OCI-LY3 (cell line): ENCODE results near the gene ZNF74.

Experiments used
- H2AFZ ChIP-seq: fragments of 200-600, 300-600 bp; shearing (Covaris generic); 2 replicates; pipeline ENCODE4 v1.6.0; 2014; ENCODE audit warnings: antibody characterized with exemption, low read depth, low read length
- H3K27ac ChIP-seq: fragments of 200-600, 300-600 bp; sonication (generic); 2 replicates; pipeline ENCODE4 v1.5.1; 2014; ENCODE audit warnings: mild to moderate bottlenecking, low read length, moderate library complexity, mixed read lengths
- H3K27me3 ChIP-seq: fragments of 200-600, 300-600 bp; sonication (generic); 2 replicates; pipeline ENCODE4 v1.6.1; 2014; ENCODE audit warnings: low read depth, low read length, mixed read lengths
- H3K36me3 ChIP-seq: fragments of 200-600, 300-600 bp; sonication (generic); replicated peaks from 2 replicates; pipeline ENCODE3; 2014; ENCODE audit warnings: low read depth, low read length, mixed read lengths
- H3K4me1 ChIP-seq: fragments of 300-600, 200-600 bp; sonication (generic); 2 replicates; pipeline ENCODE4 v1.6.1; 2014; ENCODE audit warnings: low read length, mixed read lengths
- H3K4me2 ChIP-seq: fragments of 200-600, 300-600 bp; sonication (generic); 2 replicates; pipeline ENCODE4 v1.6.1; 2014; ENCODE audit warnings: low read length, mixed read lengths
- H3K4me3 ChIP-seq: fragments of 300-600, 200-600 bp; sonication (generic); 2 replicates; pipeline ENCODE4 v1.5.1; 2014; ENCODE audit warnings: antibody characterized with exemption, mild to moderate bottlenecking, low read length, moderate library complexity
- H3K79me2 ChIP-seq: fragments of 300-600, 200-600 bp; shearing (Covaris generic); 2 replicates; pipeline ENCODE4 v1.6.1; 2014; ENCODE audit warnings: mild to moderate bottlenecking, low read length, mixed read lengths
- H3K9ac ChIP-seq: fragments of 300-600, 200-600 bp; shearing (Covaris generic); 2 replicates; pipeline ENCODE4 v1.6.0; 2014; ENCODE audit warnings: mild to moderate bottlenecking, low read length, moderate library complexity
- H3K9me3 ChIP-seq: fragments of 200-600, 300-600 bp; shearing (Covaris generic); 2 replicates; pipeline ENCODE4 v1.6.1; 2014; ENCODE audit warnings: low read length, mixed read lengths; ENCODE audit not compliant: insufficient read depth
- H4K20me1 ChIP-seq: fragments of 200-600, 300-600 bp; sonication (generic); 2 replicates; pipeline ENCODE4 v1.6.1; 2016; ENCODE audit warnings: low read length, mixed read lengths; ENCODE audit not compliant: insufficient read depth
- EZH2phosphoT487 ChIP-seq: fragments of 200-600 bp; shearing (Covaris generic); IDR thresholded peaks from 2 replicates; pipeline ENCODE4 v1.6.1; 2018; ENCODE audit warnings: antibody characterized with exemption, mixed run types, low read depth
- TF ChIP-seq, protein P1 (sequence below): fragments of 200-600, 300-600 bp; sonication (generic); IDR thresholded peaks from 2 replicates; pipeline ENCODE4 v1.5.1; 2014; ENCODE audit warnings: antibody characterized with exemption, low read length, low read depth

ZNF74 gene

DNA sequence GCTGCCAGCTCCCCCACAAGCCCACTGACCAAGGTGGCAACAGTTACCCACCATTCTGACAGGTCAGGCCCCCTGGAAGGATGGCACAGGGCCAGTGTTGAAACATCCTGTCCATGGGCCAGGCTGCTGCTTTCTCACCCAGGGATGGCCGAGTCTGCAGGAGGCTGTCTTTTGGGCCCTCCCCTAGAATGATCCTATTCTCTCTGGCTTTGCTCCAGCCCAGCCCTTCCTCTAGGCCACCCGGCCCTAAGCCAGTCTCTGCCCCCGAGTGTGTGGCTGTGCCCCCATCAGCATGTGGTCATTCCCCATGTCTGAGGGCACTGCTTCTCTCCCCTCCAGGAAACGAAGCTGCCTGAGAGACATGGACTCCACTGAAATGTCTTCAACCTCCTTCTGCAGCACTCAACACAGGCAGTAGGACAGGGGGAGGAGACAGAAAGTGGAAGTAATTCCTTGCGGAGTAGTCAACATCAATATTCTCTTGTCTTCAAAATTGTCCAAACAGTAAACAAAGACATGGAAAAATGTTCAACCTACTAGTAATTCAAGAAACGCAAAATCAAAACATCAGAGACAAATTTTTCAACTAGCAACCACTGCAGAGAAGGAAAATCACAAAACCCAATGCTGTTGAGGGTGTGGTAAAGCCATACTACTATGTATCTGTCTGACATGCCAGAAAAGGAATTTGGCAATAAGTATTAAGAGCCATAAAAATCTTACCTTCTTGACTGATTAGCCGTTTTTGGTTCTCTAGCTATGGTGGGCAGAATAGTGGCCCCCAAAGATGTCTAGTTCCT, 48.7 kb downstream of the ZNF74 start:
- H3K4me1 ChIP-seq, result no peaks in the 10 kb centered on the region
- H3K4me3 ChIP-seq, result no peak overlapping the region
- no peaks in the 10 kb centered on the region for H4K20me1 ChIP-seq
- no peak overlapping the region for H3K27ac ChIP-seq
- no peaks in the 10 kb centered on the region for H3K27me3 ChIP-seq
- H3K9me3 ChIP-seq, result no peaks in the 10 kb centered on the region
- TF ChIP-seq, protein P1, sequence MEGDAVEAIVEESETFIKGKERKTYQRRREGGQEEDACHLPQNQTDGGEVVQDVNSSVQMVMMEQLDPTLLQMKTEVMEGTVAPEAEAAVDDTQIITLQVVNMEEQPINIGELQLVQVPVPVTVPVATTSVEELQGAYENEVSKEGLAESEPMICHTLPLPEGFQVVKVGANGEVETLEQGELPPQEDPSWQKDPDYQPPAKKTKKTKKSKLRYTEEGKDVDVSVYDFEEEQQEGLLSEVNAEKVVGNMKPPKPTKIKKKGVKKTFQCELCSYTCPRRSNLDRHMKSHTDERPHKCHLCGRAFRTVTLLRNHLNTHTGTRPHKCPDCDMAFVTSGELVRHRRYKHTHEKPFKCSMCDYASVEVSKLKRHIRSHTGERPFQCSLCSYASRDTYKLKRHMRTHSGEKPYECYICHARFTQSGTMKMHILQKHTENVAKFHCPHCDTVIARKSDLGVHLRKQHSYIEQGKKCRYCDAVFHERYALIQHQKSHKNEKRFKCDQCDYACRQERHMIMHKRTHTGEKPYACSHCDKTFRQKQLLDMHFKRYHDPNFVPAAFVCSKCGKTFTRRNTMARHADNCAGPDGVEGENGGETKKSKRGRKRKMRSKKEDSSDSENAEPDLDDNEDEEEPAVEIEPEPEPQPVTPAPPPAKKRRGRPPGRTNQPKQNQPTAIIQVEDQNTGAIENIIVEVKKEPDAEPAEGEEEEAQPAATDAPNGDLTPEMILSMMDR, result no peak
- no peak overlapping the region for H2AFZ ChIP-seq
- no peak overlapping the region for H3K4me2 ChIP-seq
- H3K36me3 ChIP-seq, result peaks cover 20% of the 10 kb centered on the region
- H3K79me2 ChIP-seq, result no peaks in the 10 kb centered on the region
- no peak overlapping the region for H3K9ac ChIP-seq

DNA sequence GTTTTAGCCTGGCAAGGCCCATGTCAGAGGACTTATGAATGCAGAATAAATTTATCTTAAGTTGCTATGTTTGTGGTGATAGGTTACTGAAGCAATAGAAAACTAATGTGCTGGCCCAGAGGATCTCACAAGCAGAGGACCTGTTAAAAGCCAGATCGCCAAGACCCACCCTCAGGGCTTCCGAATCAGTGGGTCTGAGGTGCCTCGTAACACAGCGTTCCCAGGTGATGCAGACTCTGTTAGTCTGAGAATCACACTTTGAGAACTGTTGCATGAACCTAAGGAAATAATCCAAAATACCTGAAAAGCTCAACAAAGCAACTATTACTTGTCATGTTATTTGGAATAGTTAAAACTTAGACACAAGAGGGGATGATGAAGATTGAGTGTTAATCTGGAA, 50.4 kb downstream of the ZNF74 start:
- H3K27me3 ChIP-seq, result no peaks in the 10 kb centered on the region
- no peaks in the 10 kb centered on the region for H3K9me3 ChIP-seq
- H3K4me3 ChIP-seq, result no peak overlapping the region
- H3K9ac ChIP-seq, result no peak overlapping the region
- peaks cover 5% of the 10 kb centered on the region for H3K4me1 ChIP-seq
- H3K4me2 ChIP-seq, result no peak overlapping the region
- no peak overlapping the region for H3K27ac ChIP-seq
- no peak overlapping the region for H2AFZ ChIP-seq
- H4K20me1 ChIP-seq, result no peaks in the 10 kb centered on the region
- H3K36me3 ChIP-seq, result peaks cover 20% of the 10 kb centered on the region
- no peaks in the 10 kb centered on the region for H3K79me2 ChIP-seq
- TF ChIP-seq, protein P1, result no peak
- TF ChIP-seq EZH2phosphoT487, result no peak

DNA sequence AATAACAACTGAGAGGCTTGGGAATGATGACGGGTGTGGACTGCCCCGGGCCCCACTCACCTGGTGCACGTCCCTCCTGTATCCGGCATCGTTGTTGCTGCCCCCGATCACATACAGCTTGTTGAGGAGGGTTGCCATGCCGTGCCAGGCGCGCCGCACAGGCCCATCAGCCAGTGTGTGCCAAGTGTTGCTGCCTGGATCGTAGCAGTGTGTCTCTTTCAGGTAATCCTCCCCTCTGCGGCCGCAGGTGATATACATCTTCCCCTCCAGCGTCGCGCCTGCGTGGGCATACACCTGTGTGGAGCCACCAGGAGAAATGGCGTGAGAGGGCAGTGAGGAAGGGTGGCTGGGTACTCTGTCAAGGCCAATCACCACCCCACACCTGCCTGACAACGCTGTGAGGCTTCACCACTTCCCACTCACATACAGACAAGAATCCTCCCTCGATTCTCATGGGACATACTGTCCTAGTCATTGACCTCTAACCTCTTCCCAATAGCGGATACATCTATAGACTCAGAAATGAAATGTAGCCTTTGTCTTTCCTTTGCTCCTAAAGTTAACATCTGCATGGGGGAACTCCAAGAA, 52.5 kb downstream of the ZNF74 start:
- H3K36me3 ChIP-seq, result peaks cover 29% of the 10 kb centered on the region
- no peak overlapping the region for H3K27ac ChIP-seq
- H3K9me3 ChIP-seq, result no peaks in the 10 kb centered on the region
- no peaks in the 10 kb centered on the region for H4K20me1 ChIP-seq
- no peak overlapping the region for H3K9ac ChIP-seq
- no peak overlapping the region for H3K4me2 ChIP-seq
- peaks cover 5% of the 10 kb centered on the region for H3K4me1 ChIP-seq
- H2AFZ ChIP-seq, result no peak overlapping the region
- H3K79me2 ChIP-seq, result no peaks in the 10 kb centered on the region
- no peaks in the 10 kb centered on the region for H3K27me3 ChIP-seq
- TF ChIP-seq, protein P1, result no peak
- TF ChIP-seq EZH2phosphoT487, result no peak
- no peak overlapping the region for H3K4me3 ChIP-seq

DNA sequence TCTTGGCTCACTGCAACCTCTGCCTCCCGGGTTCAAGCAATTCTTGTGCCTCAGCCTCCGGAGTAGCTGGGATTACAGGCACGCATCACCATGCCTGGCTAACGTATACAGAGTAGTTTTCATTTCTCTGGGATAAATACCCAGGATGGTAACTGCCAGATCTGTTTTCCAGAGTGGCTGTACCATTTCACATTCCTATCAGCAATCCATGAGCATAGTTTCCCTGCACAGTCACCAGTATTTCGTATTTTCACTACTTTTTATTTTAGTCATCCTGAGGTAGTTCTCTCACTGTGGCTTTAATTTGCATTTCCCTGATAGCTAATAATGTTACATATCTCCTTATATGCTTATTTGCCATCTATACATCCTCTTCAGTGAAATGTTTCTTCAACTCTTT, 54.7 kb downstream of the ZNF74 start:
- no peak overlapping the region for H3K4me2 ChIP-seq
- H3K9ac ChIP-seq, result no peak overlapping the region
- no peak overlapping the region for H2AFZ ChIP-seq

More for the DNA sequence above, 54.7 kb downstream of the ZNF74 start:
- TF ChIP-seq EZH2phosphoT487, result no peak
- TF ChIP-seq, protein P1, result no peak
- Histone ChIP-seq H3K4me1 (peaks cover 5% of the 10 kb centered on the region), H3K9me3 (no peaks in the 10 kb centered on the region), H3K4me3 (no peak overlapping the region), H3K79me2 (no peaks in the 10 kb centered on the region), H3K27me3 (no peaks in the 10 kb centered on the region), H3K36me3 (peaks cover 16% of the 10 kb centered on the region), H3K27ac (no peak overlapping the region), H4K20me1 (no peaks in the 10 kb centered on the region)
